HFF-Myc (cell line): ENCODE measurements around the gene FAHD1.

Source experiments
- DNase-seq: peaks from one replicate; pipeline ENCODE4 v3.0.0-alpha.2; 2011; ENCODE audit warnings: low read depth; ENCODE audit errors: extremely low read depth
- H3K4me3 ChIP-seq: replicated peaks from 2 replicates; pipeline ENCODE4 v1.5.1; 2011; ENCODE audit warnings: low read depth, mild to moderate bottlenecking, control low read depth, low read length
- TF ChIP-seq, protein P1 (sequence below): IDR thresholded peaks from 2 replicates; pipeline ENCODE4 v1.5.1; 2012; ENCODE audit warnings: mild to moderate bottlenecking, low read depth, low read length, control low read depth; ENCODE audit errors: missing control alignments

Gene FAHD1

DNA sequence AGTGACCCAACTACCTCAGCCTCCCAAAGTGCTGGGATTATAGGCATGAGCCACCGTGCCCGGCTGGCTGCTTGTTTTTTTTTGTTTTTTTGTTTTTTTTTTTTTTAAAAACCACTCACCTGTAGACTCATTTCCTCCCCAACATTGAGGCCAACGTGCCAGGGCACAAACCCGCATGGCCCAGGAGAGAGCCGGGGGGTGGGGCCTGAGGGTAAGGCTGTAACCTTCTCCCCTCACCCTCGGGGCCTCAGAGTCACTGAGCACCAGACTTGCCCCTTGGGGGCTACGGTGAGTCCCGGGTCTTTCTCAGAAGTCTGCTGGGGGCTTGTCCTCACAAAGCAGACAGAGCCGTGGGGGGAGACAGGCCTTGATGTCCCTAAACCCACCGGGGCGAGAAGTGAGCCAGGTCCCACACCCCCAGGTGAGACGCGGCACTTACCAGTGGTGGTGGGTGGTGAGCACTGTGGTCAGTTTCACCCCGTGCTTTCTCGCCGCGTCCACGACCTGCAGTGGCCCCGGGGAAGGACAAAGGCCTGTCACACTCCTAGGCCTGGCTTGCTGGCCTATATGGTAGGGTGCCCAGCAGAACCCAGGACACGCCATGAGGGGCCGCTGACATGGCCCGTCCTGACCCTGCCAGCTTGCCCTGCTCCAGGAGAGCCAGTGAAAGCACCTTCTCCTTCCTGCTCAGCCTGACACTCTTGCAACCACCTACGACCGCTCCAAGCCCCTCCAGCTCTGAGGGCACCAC is 5.0 kb upstream of the FAHD1 start:
- TF ChIP-seq, protein P1, sequence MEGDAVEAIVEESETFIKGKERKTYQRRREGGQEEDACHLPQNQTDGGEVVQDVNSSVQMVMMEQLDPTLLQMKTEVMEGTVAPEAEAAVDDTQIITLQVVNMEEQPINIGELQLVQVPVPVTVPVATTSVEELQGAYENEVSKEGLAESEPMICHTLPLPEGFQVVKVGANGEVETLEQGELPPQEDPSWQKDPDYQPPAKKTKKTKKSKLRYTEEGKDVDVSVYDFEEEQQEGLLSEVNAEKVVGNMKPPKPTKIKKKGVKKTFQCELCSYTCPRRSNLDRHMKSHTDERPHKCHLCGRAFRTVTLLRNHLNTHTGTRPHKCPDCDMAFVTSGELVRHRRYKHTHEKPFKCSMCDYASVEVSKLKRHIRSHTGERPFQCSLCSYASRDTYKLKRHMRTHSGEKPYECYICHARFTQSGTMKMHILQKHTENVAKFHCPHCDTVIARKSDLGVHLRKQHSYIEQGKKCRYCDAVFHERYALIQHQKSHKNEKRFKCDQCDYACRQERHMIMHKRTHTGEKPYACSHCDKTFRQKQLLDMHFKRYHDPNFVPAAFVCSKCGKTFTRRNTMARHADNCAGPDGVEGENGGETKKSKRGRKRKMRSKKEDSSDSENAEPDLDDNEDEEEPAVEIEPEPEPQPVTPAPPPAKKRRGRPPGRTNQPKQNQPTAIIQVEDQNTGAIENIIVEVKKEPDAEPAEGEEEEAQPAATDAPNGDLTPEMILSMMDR = no peak
- no peak overlapping the region for H3K4me3 ChIP-seq
- no peak for DNase-seq

DNA sequence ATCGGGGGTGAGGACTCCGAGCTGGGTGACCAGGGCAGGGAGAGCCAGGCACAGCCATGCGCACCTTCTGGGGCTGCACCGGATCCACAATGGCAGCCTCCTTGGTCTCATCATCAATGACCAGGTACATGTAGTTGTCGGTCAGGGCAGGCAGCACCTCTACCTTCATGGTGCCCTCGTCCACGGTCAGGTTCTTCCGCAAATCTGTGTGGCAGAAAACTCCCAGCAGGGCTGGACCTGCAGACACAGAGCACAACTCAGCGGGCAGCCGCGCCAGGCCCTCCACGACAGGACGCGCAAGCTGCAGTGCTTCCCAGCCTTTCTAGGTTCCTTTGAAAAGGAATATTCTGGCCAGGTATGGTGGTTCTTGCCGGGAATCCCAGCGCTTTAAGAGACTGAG is 4.2 kb upstream of the FAHD1 start:
- TF ChIP-seq, protein P1 = no peak
- H3K4me3 ChIP-seq = no peak overlapping the region
- no peak for DNase-seq

DNA sequence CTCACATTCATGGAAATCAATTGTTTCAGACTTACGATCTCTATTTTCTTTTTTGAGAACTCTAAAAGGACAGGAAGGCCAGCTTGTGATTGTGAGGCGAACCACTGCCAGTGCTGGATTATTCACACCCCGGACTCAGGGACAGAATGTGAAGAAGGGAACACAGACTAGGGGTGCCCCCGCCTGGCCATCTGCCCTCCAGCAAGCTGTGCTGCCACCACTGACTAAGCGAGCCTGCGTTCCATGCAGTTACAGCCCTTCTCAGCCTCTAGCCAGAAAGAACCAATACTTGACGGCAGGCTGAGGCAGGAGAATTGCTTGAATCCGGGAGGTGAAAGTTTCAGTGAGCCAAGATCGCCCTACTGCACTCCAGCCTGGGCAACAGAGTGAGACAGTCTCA is 3.2 kb upstream of the FAHD1 start:
- no peak overlapping the region for H3K4me3 ChIP-seq
- DNase-seq = no peak
- TF ChIP-seq, protein P1 = peak; percentile 9

DNA sequence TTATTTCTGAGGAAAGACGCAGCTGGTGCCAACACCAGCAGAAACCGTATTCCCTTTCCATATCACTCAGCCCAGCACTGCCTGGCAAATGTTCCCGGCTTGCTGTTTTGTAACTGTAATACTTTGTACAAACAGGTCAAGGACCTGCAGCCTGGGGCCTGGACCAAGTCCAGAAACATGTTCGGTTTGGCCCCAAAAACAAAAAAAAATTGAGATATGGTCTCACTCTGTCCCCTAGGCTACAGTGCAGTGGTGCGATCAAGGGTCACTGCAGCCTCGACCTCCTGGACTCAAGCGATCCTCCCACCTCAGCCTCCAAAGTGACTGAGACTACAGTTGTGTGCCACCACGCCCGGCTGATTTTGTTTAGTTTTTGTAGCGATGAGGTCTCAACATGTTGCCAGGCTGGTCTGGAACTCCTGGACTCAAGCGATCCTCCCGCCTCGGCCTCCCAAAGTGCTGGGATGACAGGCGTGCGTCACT is 1.6 kb upstream of the FAHD1 start:
- TF ChIP-seq, protein P1 = no peak
- DNase-seq = no peak

DNA sequence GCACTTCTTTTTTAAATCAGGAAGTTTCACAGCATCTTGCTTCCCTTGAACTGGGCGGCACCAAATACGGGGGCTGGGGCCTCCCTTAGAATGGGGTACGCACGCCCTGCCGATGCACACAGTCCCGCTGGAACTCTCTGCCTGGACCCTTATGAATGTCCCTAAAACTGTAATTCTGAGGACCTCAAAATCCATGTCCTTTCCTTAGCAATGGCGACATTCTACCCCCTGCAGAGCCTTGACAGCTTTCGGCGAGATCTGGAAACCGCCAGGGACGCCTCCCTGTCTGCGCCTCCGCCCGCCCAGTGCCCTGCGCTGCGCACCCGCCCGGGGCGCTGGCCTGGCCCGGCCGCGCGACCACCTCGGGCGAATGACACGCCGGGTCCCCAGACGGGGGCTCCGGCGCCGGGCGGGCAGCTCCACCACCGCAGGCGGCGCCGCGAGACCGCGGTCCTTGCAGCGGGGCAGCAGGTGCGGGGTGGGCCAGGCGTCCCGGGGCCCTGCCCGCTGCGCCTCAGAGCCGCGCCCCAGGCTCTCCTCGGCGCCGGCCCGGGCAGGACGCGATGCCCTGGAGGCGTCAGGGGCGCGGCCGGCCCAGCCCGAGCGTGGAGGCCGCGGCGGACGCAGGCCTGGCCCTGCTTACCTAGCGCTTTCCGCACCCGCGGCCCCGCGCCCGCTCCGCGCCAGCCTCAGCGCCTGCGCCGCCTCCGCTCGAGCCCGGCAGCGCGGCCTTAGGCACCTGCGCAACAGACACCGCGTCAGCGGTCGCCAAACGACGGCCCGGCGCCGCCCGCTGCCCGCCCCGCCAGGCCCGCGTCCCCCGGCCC is 929 bp upstream of the FAHD1 start:
- no peak for DNase-seq

More for the DNA sequence above, 1.6 kb upstream of the FAHD1 start:
- H3K4me3 ChIP-seq = peak overlapping the region; percentile 99

DNA sequence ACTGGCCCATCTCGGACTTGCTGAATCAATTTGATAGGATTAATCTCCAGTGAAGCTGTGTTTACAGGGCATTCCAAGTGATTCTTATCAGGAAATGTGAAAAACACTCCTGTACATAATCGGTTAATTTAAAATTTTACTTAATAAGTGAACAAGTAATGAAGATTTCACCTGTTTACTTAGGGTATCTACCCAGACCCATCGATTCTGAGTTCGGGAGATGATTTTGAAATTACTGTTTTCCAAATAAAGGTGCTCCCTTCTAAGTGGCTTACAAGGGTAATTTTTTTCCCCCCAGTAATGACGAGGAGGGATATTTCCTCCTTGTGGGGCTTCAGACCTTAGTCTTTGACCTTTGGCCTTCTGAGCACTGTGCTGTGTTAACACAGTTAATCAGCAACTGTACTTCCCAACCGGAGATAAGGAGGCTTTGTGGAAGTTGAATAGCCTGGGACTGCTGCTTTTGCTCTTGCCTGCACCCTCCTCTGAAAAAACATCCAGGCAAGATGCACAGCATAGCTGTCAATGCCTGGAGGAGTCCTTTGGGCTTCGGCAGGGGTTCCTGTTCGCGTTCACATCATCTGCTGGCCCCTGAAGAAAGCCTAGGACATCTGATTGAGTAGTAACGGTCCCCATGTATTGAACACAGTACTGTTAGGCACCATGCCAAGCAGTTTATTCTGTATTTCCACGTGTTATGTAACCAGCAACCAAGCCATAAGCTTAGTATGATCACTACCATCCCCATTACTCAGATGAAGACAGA is 1.8 kb downstream of the FAHD1 start:
- DNase-seq = no peak
- TF ChIP-seq, protein P1 = no peak
- H3K4me3 ChIP-seq = peak overlapping the region; percentile 99

More for the DNA sequence above, 929 bp upstream of the FAHD1 start:
- TF ChIP-seq, protein P1 = no peak
- peak overlapping the region; percentile 99 for H3K4me3 ChIP-seq
